Measurements from ENCODE around the gene CLTB.

The CLTB gene

DNA sequence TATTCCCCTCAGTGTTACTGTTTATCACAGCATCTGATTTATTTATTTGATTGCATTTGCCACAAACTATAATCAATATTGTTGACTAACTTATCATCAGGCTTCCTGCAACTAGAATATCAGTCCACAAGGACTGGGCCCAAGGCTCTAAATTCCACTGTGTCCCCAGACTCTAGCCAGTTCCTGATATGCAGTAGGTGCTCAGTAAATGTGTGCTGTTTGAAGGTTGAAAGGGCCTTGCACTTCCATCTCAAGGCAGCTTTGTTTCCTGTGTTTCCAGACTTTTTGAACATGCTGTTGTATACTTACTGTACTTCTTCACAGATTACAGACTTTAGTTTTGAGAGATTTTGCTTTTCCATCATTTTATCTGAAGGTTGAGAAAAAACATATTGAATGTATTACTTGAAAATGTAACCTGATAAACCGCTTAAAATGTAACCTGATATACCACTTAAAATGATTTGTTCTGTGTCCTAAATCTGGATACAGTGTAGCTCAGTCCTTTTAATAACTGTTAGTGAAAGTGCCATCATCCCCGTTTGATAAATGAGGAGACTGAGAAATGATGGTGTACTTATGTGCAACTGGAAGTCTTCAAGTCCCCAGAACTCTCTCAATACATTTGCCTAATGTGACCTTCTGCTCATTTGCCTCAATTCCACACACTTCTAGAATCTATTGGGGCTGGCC is 73.4 kb downstream of the CLTB start:
- ATAC-seq: no peak
